Measurements from ENCODE around the gene SDCCAG8.

The SDCCAG8 gene

DNA sequence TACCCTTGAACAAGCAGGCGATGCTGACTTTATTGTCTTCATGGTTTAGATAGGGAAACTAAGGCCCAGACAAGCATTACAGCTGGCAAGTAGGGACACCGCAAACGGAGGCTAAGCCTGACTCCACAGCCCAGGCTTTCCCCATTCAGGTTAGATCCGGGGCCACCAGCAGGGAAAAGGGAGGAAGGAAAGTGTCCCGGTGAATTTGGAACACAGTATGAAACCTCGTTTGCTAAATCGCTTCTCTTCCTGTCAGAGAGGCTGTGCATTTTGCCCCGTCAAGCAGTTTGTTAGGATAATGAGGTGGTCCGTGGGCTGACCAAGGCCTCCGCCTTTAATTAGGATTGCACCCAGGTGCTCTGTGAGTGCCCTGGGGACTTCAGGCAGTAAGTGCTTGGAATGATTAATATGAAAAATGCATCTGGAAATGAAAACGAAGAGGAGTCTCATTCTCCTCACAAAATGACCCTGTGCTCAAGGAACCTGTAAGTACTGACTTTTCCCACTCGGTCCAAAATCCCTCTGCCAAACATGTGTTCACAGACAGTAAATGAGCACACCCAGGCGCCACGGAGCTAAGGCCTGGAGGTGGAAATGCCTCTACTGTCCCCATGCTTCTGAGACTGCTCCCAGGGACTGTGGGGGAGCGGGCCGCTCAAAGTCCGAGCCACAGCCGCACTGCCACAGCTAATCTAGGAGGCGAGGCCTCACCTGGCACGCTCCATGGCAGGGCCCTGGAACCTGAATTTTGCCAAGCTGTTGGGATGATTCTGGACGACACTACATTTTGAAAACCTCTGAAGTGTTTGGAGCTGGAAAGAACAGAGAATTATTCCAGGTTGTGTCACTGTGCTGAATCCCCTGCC, 234.1 kb downstream of the SDCCAG8 start:
- no peak for DNase-seq

DNA sequence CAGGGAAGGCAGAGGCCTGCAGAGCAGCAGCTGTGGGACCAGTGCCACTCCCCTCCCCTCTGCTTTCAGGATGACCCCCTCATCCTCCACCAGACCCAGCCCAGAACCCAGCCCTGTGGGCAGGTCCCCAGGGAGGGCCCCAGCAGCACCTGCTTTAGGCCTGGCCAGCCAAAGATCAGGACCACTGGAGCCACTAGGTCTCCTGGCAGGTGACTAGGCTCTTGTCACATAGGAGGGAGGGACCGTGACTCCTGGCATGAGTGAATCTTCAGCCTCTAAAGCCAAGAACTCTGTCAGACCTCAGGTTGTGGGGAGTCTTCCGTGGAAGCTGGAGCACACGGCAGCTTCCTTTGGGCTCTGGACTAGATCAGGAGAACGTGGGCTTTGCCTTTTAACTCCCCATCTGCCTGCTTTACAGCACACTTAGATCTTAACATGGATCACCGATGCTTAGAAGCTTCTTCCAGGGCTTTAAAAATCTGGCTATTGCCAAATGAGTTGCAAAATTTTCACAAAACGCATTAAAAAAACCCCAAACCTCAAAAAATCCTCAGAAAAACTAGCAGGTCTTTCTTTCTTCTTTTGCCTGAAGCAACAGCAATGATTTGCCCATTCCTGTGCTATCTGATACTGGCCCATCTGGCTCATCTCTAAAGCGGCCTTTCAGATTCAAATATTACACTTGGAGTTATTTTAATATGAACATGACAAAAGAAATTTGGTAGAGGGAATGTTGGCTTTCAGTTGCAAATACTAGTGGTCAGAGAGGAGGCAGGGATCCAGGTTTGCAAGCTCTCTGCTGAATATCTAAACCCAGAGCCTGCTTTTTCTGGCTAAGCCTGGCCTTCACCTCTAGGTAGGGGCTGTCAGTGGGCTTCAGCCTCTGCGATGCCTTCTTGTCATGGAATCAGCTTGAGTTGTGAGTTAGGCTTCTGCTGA, 235.2 kb downstream of the SDCCAG8 start:
- DNase-seq = no peak

DNA sequence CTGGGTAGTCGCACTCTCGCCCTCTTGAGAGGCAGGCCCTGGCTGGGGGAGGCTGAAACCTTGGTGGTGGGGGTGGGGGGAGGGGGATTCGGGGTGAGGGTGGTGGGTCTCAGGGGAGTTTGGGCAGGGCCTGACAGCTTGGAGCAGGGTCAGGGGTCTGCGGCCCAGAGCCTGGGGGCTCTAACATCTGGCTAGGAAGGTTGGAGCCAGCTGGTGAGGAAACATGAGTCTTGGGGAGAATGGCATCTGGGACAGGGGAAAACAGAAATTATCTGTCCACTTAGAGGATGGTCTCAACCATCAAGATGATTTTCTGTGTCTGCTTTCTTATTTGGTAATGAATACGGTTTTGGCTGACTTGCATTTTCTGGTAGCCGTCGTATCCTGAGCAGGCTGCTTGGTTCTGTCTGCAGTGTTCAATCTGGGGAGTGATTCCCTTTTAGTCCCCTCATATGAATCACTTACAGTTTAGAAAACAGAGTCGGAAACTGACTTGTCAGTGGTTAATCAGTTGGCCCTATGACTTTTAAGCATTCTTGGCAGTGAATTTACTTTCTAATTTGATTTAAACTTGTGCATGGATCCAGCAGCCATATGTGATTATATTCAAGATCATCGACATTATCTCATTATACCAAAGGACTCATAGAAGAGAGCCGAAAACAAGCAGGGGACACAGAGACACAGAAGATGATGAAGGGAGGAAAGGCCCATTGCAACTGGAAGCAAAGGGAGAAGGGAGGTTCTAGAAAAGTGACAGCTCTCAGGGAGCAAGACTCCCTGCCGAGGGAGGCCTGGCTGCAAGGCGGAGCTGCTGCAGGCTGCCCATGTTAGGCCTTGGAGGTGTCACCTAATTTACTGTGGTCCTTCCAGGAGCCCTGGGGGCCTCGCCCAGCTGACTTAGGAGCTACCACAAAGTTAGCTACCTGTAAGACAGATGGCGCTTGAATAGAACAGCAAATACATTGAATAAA, 237.6 kb downstream of the SDCCAG8 start:
- DNase-seq = no peak

DNA sequence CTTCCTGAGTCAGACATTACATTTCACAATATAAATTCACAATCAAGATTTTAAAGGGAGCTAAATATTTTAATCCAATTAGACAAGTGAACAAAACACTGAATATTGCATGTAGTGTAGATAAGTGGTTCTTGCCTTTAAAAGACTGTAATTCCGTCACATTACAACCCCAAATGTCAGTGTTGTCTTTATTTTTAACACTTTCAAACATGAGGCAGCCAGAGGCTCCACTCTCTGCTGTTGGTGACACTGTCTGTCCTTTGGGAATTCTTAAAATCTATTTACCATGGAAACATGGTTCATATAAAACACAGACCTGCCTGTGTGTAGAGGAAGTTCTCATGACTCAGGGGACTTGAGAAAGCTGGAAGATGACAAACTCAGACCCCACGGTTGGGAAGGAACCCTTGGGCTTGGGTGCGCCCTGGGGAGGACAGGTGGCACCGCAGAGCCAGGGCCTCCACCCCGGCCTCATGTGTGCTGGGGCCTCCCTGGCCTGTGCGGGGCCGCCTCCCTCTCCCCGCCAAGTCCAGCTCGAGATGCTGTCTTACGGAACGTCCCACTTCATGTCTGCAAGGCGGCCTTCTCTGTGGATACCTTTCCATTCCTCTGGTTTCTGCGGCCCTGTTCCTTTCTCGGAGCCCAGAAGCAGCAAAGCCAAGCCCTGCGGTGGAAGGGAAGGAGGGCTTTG, 239.0 kb downstream of the SDCCAG8 start:
- no peak for DNase-seq

DNA sequence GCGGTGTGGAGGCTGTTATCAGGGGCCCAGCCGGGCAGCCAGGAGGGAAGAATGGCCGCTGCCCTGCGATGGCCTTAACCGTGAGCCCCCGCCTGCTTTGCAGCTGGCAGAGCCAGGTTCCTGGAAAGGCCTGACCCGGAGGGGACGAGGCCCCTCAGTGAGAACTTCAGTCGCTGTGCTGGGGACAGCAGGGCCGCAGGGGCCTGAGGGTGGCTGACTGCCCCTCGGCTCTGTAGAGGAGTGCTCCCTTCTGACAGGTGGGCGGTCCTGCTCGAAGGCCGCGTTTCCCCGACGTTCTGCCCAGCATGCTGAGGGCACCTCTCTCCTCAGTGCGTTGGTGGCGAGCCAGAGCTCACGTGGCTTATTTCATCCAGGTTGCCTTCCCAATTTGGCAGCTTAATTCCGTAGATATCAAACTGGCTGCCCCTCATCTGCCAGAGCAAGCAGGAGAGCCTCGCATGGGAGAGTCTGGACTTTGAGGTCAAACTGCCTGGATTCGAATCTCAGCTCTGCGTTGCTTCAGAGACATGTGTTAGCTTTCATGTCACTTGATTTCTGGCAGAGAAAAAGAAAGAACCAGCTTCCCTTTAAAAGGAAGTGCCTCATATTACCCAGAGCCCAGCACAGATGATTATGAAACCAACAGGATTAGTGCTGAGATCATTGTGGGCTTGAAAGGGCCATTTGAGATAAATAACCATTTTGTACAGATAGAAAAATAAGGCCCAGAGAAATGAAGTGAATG, 239.8 kb downstream of the SDCCAG8 start:
- no peak for DNase-seq

DNA sequence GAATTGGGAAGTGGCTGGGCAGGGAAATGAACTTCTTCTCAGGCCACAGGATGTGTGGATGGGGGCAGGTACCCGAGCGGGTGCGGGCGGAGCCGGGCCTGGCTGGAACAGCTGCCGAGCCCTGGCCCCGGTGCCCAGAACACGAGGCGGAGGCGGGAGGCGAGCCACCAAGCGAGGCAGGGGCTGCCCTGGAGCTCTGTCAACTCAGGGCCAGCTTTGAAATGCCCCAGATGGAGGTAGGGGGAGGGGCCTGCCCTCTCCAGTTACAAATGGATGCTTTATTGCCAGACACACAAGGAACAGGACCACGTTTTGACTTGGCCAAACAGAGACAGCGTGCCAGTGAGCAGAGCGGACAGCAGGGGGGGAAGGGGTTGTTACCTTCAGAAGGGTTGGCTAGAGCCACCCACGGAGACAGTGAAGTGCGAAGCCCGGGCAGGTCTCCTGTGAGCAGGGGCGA, 240.4 kb downstream of the SDCCAG8 start:
- DNase-seq = no peak

DNA sequence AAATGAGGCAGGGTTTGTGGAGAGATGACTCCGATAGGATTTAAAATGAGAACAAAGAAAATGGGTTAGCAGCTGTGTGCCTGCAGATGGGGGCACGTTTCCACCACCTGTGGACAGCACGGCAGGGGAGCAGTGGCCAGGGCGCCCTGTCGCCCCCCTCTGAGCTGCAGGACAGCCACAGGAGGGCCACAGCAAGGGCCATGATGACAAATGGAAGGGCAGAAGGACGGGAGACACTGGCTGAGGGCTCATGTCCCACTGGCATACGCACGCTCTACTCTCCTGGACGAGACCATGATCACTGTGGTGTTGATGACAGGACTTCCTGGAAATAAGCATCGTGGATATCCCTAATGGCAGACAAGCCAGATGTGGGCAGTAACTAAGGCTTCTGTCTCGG, 241.0 kb downstream of the SDCCAG8 start:
- DNase-seq = no peak

DNA sequence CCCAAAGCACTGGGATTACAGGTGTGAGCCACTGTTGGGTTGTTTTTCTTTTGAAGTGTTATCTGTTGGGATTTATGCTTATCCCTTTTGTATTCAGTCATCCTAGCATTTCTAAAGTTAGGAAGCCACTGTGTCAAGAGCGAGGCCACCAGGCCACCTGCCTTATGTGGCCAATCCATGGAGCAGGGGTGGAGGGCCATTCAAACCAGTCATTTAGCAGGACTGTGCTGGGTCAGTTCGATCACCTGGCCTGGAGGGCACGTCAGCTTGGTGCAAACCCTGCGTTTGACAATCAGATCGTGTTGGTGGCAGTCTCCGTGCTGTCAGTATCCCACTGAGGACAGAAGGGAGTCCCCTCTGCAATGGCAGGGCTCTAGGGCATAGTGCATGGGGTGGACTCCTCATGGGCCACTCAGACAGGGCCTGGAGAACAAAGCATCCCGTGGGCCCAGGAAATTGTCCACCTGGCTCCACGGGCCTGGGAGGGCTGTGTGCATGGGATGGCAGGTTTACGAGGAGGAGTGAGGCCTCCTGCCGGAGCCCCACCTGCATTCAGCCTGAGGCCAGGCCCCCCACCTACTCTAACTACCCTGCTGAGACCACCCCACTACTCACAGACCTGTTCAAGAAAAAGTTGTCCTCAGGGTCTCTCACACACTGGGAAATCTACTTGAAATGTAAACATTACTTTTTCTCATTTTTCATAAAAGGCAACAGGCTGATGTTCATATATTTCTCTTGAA, 242.3 kb downstream of the SDCCAG8 start:
- no peak for DNase-seq

DNA sequence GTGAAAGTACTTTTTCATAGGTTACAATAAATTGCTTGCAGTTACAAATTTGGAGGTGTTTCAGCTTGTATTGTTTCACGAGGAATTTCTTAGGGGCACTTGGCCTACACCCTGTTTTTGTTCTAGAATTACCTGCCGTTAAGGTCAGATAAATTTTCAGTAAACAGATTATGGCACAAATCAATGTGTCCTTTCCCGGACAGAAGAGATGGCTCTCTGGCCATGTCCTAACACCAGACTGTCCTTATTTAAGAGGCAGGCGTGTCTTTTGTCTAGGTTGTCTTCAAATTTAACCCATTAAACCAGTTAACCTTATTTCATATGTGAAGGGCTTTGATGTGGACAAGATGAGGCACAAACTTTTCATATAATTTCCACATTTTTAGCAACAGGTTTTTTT, 243.4 kb downstream of the SDCCAG8 start:
- no peak for DNase-seq

DNA sequence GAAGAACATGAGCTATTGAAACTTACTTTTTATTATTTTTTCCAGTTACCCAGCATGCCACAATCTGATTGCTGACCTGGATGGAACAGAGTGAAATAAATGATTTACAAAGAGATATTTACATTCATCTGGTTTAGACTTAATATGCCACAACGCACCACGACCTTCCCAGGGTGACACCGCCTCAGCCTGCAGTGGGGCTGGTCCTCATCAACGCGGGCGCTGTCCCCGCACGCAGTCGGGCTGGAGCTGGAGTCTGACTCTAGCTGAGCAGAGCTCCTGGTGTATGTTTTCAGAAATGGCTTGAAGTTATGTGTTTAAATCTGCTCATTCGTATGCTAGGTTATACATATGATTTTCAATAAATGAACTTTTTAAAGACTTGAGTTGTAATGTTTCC, 243.9 kb downstream of the SDCCAG8 start:
- DNase-seq = no peak

DNA sequence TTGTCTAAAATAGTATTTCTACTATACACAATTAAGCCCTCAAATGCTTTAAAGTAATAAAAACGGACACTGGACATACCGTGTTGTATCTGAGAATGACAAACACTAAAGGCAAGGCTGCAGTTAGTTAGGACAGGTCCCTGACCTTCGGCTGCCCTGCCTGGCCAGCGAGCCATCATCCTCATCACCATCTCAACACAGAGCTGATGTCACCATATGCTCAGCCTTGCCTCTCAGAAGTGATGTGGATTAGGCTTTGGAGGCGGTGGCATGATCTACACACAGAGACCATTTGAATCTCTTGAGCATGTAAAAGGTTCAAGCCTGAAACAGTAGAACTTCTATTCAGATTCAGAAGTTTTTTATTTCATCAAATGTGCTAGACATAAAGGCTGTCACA, 244.7 kb downstream of the SDCCAG8 start:
- no peak for DNase-seq

DNA sequence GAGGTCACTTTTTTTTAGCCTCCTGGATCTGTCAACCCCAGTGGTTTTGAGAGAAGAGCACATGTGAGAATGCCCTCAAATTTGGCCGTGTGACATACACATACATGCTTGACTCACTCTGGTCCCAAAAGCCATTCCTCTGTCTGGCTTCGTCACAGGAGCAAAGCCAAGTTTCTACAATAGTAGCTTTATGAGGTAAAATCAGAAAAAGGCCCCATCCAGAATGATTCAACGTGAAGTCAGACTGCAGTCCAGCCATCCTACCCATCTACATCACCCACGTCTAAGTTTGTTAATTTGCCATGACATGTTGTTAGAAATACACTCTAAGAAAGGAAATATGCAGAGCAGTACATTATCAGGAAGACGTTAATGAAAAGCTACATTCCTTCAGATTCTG, 245.2 kb downstream of the SDCCAG8 start:
- no peak for DNase-seq

DNA sequence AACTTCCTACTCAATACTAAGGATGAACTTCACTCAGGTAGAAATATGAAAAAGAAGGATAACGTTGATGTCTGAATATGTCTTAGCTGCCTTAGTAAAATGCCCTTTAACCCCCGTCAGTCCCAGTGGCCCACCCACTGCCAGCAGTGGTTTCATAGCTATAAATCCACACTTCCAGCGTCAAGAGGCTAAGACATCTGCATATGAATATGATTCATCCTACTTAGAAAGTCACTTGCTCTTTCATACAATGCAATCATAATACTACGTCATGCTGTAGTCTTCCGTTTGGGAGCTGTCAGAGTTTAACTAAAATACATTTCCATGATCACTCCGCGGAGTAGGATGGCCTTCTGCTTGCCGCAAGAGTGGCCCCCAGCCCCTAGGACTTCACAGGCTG, 247.3 kb downstream of the SDCCAG8 start:
- no peak for DNase-seq

DNA sequence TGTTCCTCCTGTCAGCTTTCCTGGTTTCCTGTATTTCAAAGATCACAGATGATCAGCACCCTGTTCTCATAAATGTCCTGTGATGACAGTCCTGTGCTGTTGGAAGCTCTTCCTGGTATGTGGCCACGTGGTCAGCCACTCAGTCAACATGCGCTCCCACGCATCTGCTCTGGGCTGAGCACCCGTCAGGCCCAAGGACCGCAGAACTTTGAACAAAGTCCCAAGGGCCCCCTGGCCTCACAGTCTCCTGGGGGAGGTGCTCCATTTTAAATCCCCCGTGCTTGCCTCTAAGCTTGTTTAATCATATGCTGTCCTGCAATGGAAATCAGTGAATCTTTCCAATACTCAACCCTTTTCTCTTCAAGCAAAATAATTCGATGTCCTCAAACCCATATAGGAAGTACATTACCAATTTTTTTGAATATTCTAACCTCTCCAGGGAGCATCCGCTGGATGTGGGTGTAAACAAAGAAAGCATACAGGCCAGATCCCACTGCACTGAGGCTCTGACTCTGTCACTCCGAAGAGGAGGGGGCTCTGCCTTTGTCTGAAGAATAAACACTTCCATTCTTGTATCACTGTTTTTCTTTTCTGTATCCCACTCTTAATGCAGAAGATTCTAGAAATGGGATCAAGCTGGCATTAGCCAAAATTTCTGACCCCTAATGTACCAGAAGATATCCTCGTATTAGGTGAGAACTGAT, 250.3 kb downstream of the SDCCAG8 start:
- DNase-seq = no peak

DNA sequence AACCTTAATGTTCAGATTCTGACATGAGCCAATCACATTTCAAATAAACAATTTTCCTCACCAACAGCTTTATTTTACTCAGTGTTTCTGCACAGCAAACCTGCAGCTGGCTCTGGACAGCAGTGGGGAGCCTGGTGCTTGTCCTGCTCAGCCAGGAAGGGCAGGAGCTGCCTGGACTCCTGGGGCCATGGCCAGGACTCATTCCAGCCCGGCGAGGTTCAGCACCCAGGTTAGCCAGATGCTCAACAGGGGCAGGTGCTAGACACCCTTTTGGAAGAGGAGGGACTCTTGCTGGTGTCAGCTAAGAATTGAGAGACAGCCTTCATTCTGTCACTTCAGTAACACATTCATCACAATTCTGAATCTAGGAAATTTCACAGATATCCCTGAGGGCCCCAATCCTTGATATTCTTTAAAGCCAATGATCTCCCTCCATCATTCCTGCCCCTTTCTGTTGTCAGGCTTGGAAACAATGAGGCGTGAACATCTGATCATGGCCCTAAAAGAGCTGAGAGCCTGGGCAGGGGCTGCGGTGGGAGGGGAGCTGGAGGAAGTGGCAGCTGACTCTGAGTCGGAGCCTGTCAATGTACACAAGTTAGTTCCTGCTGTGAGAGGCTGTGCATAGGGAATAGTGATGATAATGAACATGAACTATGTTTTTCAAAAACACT, 251.3 kb downstream of the SDCCAG8 start:
- DNase-seq = no peak

DNA sequence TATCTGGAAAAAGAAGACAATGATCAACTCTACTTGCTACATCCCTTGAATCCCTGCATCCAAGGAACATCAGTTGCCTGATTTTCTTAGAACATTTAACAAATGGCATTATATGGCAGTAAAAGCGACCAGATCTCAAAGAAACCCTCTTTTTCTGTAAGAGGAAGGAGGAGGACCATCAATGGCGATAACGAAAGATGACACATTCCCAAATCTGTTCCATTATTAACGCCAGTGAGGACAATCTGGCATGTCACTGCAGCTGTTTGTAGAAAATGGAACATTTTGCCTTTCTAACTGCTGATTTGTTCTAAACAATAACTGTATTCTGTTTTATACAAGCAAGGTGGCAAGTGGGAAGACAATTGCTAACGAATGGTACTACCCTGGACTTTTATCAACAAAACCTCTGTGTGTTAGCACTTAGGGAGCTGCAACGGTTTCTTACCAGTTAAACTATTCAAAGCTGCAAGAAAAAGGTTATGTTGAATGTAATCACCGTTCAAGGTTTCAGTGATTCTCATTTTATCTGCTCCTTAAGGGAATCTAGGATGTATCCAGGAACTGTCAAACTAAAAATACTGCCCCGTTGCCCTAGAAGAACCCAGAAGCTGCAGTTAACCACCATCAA, 251.9 kb downstream of the SDCCAG8 start:
- DNase-seq = no peak

DNA sequence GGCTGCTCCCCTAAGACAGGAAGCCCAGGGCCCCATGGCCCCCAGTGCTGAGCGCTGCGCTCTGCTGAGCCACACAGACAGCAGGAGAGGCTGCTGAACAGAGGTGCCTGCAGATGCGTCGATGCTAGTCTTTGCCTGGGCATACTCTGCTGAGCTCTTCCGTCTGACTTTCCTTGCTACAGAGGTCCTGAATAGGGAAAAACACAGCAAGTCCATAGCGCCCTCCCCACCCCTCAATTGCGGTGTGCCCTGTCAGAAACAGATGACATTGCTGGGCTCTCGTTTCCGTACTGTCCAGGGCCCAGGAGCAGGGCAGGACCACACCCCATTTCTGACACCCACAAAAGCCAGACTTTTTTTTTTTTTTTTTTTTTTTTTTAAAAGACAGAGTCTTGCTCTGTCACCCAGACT, 252.5 kb downstream of the SDCCAG8 start:
- no peak for DNase-seq

DNA sequence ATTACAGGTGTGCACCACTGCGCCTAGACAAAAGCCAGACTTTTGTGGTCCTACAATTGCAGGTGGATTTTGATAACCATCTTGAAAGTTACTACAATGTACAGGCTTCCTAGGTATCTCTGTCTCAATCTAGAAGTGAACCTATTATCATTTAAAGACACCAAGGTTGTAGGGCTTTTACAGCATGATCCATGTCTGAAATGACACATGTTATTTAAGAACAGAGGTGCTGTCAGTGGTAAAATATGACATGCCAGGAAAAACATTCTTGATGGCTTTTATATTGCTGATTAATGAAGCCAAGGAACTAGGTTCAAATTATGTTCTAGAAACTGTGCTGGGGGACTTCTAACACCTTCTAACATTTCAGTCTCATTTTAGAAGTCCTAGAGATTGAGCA, 253.1 kb downstream of the SDCCAG8 start:
- DNase-seq = no peak

DNA sequence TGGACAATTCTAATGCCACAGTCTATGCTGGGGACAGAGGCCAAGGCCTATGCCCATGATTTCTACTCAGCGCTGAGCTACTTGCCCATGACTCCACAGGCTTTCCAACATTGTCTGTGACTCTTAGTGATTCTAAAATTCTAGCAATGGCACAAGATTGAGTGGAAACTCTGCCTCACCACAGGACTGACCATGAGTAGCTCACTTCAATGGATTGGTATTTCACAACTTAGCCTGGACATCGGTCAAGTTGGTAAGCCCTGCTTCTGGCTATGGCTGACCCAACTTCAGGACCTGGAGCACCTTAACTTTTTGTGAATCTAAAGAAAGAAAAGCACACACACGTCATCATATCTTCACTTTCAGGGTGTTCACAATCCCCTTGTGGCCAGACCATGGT, 255.1 kb downstream of the SDCCAG8 start:
- no peak for DNase-seq
